H9 (cell line): ENCODE measurements around the gene SSBP3. TPM values are rescaled to one million over a fixed set of nuclear protein-coding genes. Genes with fewer than 3 reads are reported as not detected.

Source experiments
- DNase-seq: peaks from one replicate; pipeline ENCODE4 v3.0.0-alpha.2; 2017
- H2AFZ ChIP-seq: one replicate; pipeline ENCODE4 v1.6.1; 2013; ENCODE audit warnings: mild to moderate bottlenecking, low read length, control low read depth, moderate library complexity
- H2AK5ac ChIP-seq: 2 replicates; pipeline ENCODE4 v1.6.1; 2013; ENCODE audit warnings: low read length, control low read depth, mixed read lengths; ENCODE audit not compliant: insufficient read length
- H2BK120ac ChIP-seq: one replicate; pipeline ENCODE4 v1.6.1; 2013; ENCODE audit warnings: low read depth, mild to moderate bottlenecking, low read length, control low read depth, inconsistent platforms; ENCODE audit not compliant: poor library complexity, severe bottlenecking
- H2BK12ac ChIP-seq: 2 replicates; pipeline ENCODE4 v1.6.1; 2013; ENCODE audit warnings: low read length, control low read depth, mixed read lengths, low read depth; ENCODE audit not compliant: insufficient read length
- H2BK15ac ChIP-seq: 2 replicates; pipeline ENCODE4 v1.6.1; 2013; ENCODE audit warnings: low read depth, low read length, control low read depth
- H2BK20ac ChIP-seq: one replicate; pipeline ENCODE4 v1.6.1; 2013; ENCODE audit warnings: low read depth, mild to moderate bottlenecking, low read length, control low read depth, inconsistent platforms; ENCODE audit not compliant: poor library complexity, severe bottlenecking
- H2BK5ac ChIP-seq: 2 replicates; pipeline ENCODE4 v1.6.1; 2013; ENCODE audit warnings: low read length, control low read depth, mixed read lengths; ENCODE audit not compliant: insufficient read length
- H3K14ac ChIP-seq: 2 replicates; pipeline ENCODE4 v1.6.1; 2013; ENCODE audit warnings: low read length, control low read depth; ENCODE audit not compliant: insufficient read depth
- H3K18ac ChIP-seq: 2 replicates; pipeline ENCODE4 v1.6.1; 2013; ENCODE audit warnings: low read depth, mild to moderate bottlenecking, mixed read lengths, low read length, control low read depth; ENCODE audit not compliant: insufficient read length
- H3K23ac ChIP-seq: 2 replicates; pipeline ENCODE4 v1.6.1; 2013; ENCODE audit warnings: low read length, control low read depth, mixed read lengths, low read depth; ENCODE audit not compliant: insufficient read length
- H3K23me2 ChIP-seq: 2 replicates; pipeline ENCODE4 v1.6.1; 2013; ENCODE audit warnings: low read depth, mild to moderate bottlenecking, mixed read lengths, low read length, control low read depth; ENCODE audit not compliant: insufficient read length, poor library complexity, severe bottlenecking
- H3K27ac ChIP-seq: 2 replicates; pipeline ENCODE4 v1.5.1; 2013; ENCODE audit warnings: low read length, control low read depth, mixed read lengths, low read depth; ENCODE audit not compliant: insufficient read length
- H3K27me3 ChIP-seq: 2 replicates; pipeline ENCODE4 v1.6.1; 2013; ENCODE audit warnings: low read length, control low read depth, inconsistent platforms; ENCODE audit not compliant: insufficient read depth
- H3K4ac ChIP-seq: 2 replicates; pipeline ENCODE4 v1.6.1; 2013; ENCODE audit warnings: low read depth, mild to moderate bottlenecking, control low read depth, inconsistent platforms, low read length, moderate library complexity
- H3K4me1 ChIP-seq: 2 replicates; pipeline ENCODE4 v1.6.1; 2013; ENCODE audit warnings: low read length, control low read depth, inconsistent platforms; ENCODE audit not compliant: insufficient read depth
- H3K4me2 ChIP-seq: 2 replicates; pipeline ENCODE4 v1.6.1; 2013; ENCODE audit warnings: low read length, control low read depth, mixed read lengths; ENCODE audit not compliant: insufficient read length, insufficient read depth
- H3K56ac ChIP-seq: 2 replicates; pipeline ENCODE4 v1.6.1; 2013; ENCODE audit warnings: low read depth, mild to moderate bottlenecking, mixed read lengths, low read length, control low read depth; ENCODE audit not compliant: insufficient read length
- H3K79me1 ChIP-seq: 2 replicates; pipeline ENCODE4 v1.6.1; 2013; ENCODE audit warnings: low read depth, mild to moderate bottlenecking, moderate library complexity, low read length, control low read depth, inconsistent platforms; ENCODE audit not compliant: insufficient read depth, poor library complexity, severe bottlenecking
- H3K79me2 ChIP-seq: 2 replicates; pipeline ENCODE4 v1.6.1; 2013; ENCODE audit warnings: low read length, control low read depth, inconsistent platforms; ENCODE audit not compliant: insufficient read depth
- H3K9ac ChIP-seq: 2 replicates; pipeline ENCODE4 v1.6.1; 2013; ENCODE audit warnings: low read length, control low read depth, mixed read lengths; ENCODE audit not compliant: insufficient read length; ENCODE audit errors: extremely low read depth
- H3K9me3 ChIP-seq: one replicate; pipeline ENCODE4 v1.6.1; 2013; ENCODE audit warnings: low read depth, low read length, inconsistent platforms; ENCODE audit not compliant: control insufficient read depth
- H3T11ph ChIP-seq: one replicate; pipeline ENCODE4 v1.6.1; 2013; ENCODE audit warnings: mild to moderate bottlenecking, low read length, control low read depth, inconsistent platforms
- H4K20me1 ChIP-seq: one replicate; pipeline ENCODE4 v1.6.1; 2013; ENCODE audit not compliant: control insufficient read depth, insufficient read length, insufficient read depth
- H4K5ac ChIP-seq: 2 replicates; pipeline ENCODE4 v1.6.1; 2013; ENCODE audit warnings: low read depth, mild to moderate bottlenecking, mixed read lengths, low read length, control low read depth; ENCODE audit not compliant: insufficient read length
- H4K8ac ChIP-seq: replicated peaks from 2 replicates; pipeline ENCODE4 v1.6.1; 2013; ENCODE audit warnings: low read length, control low read depth, mixed read lengths, low read depth; ENCODE audit not compliant: insufficient read length
- H4K91ac ChIP-seq: 2 replicates; pipeline ENCODE4 v1.6.1; 2013; ENCODE audit warnings: low read depth, mild to moderate bottlenecking, moderate library complexity, mixed read lengths, low read length, control low read depth; ENCODE audit not compliant: insufficient read length
- H3K27ac Mint-ChIP-seq, 3 experiments: 2 replicates in 2 of 3; 3 replicates in 1 of 3; pipeline ENCODE4 v1.8.0; 2020 to 2021; ENCODE audit warnings: mixed read lengths in 3 of 3, mild to moderate bottlenecking in 1 of 3, moderate library complexity in 1 of 3
- H3K27me3 Mint-ChIP-seq: 2 replicates; pipeline ENCODE4 v1.8.0; 2021; ENCODE audit warnings: low read depth, mild to moderate bottlenecking, moderate library complexity, mixed read lengths
- H3K36me3 Mint-ChIP-seq, 3 experiments: 2 replicates in 2 of 3; 3 replicates in 1 of 3; pipeline ENCODE4 v1.8.0; 2020 to 2021; ENCODE audit warnings: low read depth in 3 of 3, mixed read lengths in 3 of 3; ENCODE audit not compliant: insufficient read depth in 1 of 3
- H3K4me1 Mint-ChIP-seq, 2 experiments: 2 replicates each; pipeline ENCODE4 v1.8.0; 2020; ENCODE audit warnings: mixed read lengths in 2 of 2
- H3K4me3 Mint-ChIP-seq, 2 experiments: 2 replicates in 1 of 2; 3 replicates in 1 of 2; pipeline ENCODE4 v1.8.0; 2020 to 2021; ENCODE audit warnings: mild to moderate bottlenecking in 2 of 2, mixed read lengths in 2 of 2, moderate library complexity in 1 of 2
- H3K9me3 Mint-ChIP-seq, 2 experiments: 2 replicates in 1 of 2; 3 replicates in 1 of 2; pipeline ENCODE4 v1.8.0; 2020; ENCODE audit warnings: mild to moderate bottlenecking in 2 of 2, mixed read lengths in 2 of 2, moderate library complexity in 1 of 2
- CTCF ChIP-seq: fragments of 200-600 bp; sonication (generic); conservative IDR thresholded peaks from 3 replicates; pipeline ENCODE4 v1.8.0; 2021; ENCODE audit warnings: antibody characterized with exemption, mild to moderate bottlenecking
- WGBS: extraction: QIAGEN DNeasy Blood & Tissue Kit; methylation state at CpG from one replicate; pipeline ENCODE4 v1.1.7; 2013; ENCODE audit warnings: missing lambda C conversion rate, low lambda C conversion rate, mixed read lengths; ENCODE audit not compliant: insufficient read length; ENCODE audit errors: extremely low coverage; 5-methylcytosine and 5-hydroxymethylcytosine counted together
- total RNA-seq: library from RNA; stranded (reverse); gene quantifications from 2 replicates; pipeline ENCODE4 v1.2.1, GENCODE V29; 2021

Gene SSBP3
- total RNA-seq, 1 experiment from 2014 or later = 126 TPM

- DNase-seq = no peak
- Mint-ChIP-seq H3K27ac (peak overlapping the region in 2 of 3 experiments; percentile 12 to 87; a peak in 3 of 7 replicates), H3K4me1 (peaks cover 39 to 43% of the 10 kb centered on the region in 2 experiments), H3K9me3 (no peaks in the 10 kb centered on the region; a peak in 1 of 5 replicates), H3K36me3 (peaks cover 11 to 22% (median 16%) of the 10 kb centered on the region in 3 experiments), H3K4me3 (no peak overlapping the region), H3K27me3 (no peaks in the 10 kb centered on the region; the same call in 1 of the 2 replicates)
- H3K23me2 ChIP-seq = no peaks in the 10 kb centered on the region
- H4K5ac ChIP-seq = no peak overlapping the region
- no peak overlapping the region for H3K18ac ChIP-seq
- H2BK20ac ChIP-seq = no peak overlapping the region
- no peaks in the 10 kb centered on the region; the same call in 1 of the 2 replicates for H3K79me2 ChIP-seq
- H4K8ac ChIP-seq = no peak overlapping the region
- H3K9me3 ChIP-seq = no peaks in the 10 kb centered on the region
- no peak overlapping the region for H2BK5ac ChIP-seq
- H2AFZ ChIP-seq = no peak overlapping the region
- H3K79me1 ChIP-seq = no peaks in the 10 kb centered on the region
- no peak overlapping the region for H3K27ac ChIP-seq
- no peak overlapping the region for H3K9ac ChIP-seq
- H2AK5ac ChIP-seq = no peak overlapping the region
- no CpG with 5 or more reads among the region's 11 CpGs for WGBS
- no peak overlapping the region for H3K4ac ChIP-seq
- H4K20me1 ChIP-seq = no peaks in the 10 kb centered on the region
- TF ChIP-seq CTCF = no peak
- no peak overlapping the region for H3K23ac ChIP-seq
- H3K27me3 ChIP-seq = no peaks in the 10 kb centered on the region
- H2BK12ac ChIP-seq = no peak overlapping the region
- H3K4me1 ChIP-seq = peaks cover 3% of the 10 kb centered on the region; the same call in 1 of the 2 replicates
- H3T11ph ChIP-seq = no peak overlapping the region
- no peak overlapping the region for H4K91ac ChIP-seq
- no peak overlapping the region; the same call in 1 of the 2 replicates for H3K14ac ChIP-seq
- H3K4me2 ChIP-seq = no peak overlapping the region
- no peak overlapping the region for H2BK15ac ChIP-seq
- no peak overlapping the region for H2BK120ac ChIP-seq
- H3K56ac ChIP-seq = no peak overlapping the region
Measured at GRCh38 chr1:54274881-54275280, 131.3 kb downstream of the SSBP3 start.
